Measurements from ENCODE around the gene CERS6. TPM values are rescaled to one million over a fixed set of nuclear protein-coding genes. Genes with fewer than 3 reads are reported as not detected.
A peak's percentile ranks its signal among the peaks of the same experiment; 100 is the strongest.

The CERS6 gene
- total RNA-seq, 1 donor from 2014 or later, result 55.3 TPM

- no peak for FAIRE-seq
- H3K36me3 ChIP-seq (ENCODE audit: control insufficient read depth, insufficient read depth, low read length), result no peaks in the 10 kb centered on the region
Observed at GRCh38 chr2:168687314-168687713, 231.2 kb downstream of the CERS6 start.

DNA sequence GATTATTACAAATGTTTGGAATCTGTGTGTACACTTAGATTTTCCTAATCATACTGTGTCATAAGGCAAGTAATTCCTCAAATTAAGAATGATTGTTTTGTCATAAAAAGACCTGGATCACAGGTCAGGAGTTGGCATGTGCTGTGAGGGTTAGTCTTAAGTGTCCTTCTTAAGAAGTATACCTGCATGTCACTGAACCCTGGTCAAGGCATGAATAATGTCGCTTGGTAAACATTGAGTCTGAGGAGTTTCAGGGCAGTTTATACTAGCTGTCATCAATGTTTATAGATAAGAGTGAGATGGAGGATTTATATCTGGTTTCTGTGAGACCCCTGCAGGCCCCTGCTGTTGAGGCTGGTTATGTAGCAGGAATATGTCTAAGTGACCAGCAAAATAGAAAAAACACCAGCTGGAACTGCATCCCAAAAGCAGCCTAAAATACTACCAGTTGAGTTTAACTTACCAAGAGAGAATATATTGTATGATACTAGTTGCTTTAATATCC is 234.4 kb downstream of the CERS6 start:
- Histone ChIP-seq H3K27me3 (ENCODE audit: control insufficient read depth, insufficient read depth, low read length) (no peaks in the 10 kb centered on the region), H3K36me3 (ENCODE audit: control insufficient read depth, insufficient read depth, low read length) (peaks cover 2% of the 10 kb centered on the region), H3K4me3 (ENCODE audit: low read depth, low read length) (no peak overlapping the region)
- DNase-seq (ENCODE audit: low read depth) (peak; percentile 41), FAIRE-seq (no peak)
- TF ChIP-seq, protein P1, sequence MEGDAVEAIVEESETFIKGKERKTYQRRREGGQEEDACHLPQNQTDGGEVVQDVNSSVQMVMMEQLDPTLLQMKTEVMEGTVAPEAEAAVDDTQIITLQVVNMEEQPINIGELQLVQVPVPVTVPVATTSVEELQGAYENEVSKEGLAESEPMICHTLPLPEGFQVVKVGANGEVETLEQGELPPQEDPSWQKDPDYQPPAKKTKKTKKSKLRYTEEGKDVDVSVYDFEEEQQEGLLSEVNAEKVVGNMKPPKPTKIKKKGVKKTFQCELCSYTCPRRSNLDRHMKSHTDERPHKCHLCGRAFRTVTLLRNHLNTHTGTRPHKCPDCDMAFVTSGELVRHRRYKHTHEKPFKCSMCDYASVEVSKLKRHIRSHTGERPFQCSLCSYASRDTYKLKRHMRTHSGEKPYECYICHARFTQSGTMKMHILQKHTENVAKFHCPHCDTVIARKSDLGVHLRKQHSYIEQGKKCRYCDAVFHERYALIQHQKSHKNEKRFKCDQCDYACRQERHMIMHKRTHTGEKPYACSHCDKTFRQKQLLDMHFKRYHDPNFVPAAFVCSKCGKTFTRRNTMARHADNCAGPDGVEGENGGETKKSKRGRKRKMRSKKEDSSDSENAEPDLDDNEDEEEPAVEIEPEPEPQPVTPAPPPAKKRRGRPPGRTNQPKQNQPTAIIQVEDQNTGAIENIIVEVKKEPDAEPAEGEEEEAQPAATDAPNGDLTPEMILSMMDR (IDR thresholded peaks at IDR 0.05; ENCODE audit: insufficient read depth, low read length, severe bottlenecking), result no peak

More at GRCh38 chr2:168687314-168687713, 231.2 kb downstream of the CERS6 start:
- Histone ChIP-seq H3K4me3 (ENCODE audit: low read depth, low read length) (no peak overlapping the region), H3K27me3 (ENCODE audit: control insufficient read depth, insufficient read depth, low read length) (no peaks in the 10 kb centered on the region)
- TF ChIP-seq, protein P1 (IDR thresholded peaks at IDR 0.05; ENCODE audit: insufficient read depth, low read length, severe bottlenecking), result no peak
- peak; percentile 27 for DNase-seq (ENCODE audit: low read depth)

- Histone ChIP-seq H3K27me3 (ENCODE audit: control insufficient read depth, insufficient read depth, low read length) (no peaks in the 10 kb centered on the region), H3K36me3 (ENCODE audit: control insufficient read depth, insufficient read depth, low read length) (peaks cover 4% of the 10 kb centered on the region), H3K4me3 (ENCODE audit: low read depth, low read length) (no peak overlapping the region)
- DNase-seq (ENCODE audit: low read depth) (no peak), FAIRE-seq (no peak)
- TF ChIP-seq, protein P1 (IDR thresholded peaks at IDR 0.05; ENCODE audit: insufficient read depth, low read length, severe bottlenecking), result no peak
Observed at GRCh38 chr2:168691221-168691620, 235.1 kb downstream of the CERS6 start.

DNA sequence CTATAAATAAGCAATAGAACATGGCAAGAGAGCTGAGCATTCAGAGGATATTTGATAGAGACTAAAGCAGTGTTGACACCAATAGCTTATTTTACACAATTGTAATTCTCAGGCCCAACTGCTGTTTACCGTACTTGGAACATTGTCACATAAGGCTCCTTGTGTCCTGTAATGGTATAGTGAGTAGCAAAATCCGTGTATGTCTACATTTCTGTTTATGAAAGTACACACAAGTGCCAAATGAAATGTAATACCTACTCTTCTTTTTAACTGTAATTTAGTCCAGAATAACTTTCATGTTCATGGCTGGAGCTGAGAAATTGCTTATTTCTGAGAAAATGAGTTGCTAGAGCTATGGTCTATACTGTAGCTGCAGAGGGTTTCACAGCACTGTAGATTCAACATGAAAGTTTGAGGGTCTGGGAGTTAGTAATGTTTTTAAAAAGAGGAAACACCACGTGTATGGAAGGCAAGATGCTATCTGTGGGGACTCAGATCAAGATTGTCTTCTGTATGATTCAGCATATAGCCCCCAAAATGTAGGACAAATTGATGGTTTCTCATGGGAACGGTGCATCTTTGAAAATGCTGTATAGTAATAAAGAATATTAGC is 236.2 kb downstream of the CERS6 start:
- TF ChIP-seq, protein P1 (IDR thresholded peaks at IDR 0.05; ENCODE audit: insufficient read depth, low read length, severe bottlenecking), result no peak
- no peak for FAIRE-seq
- Histone ChIP-seq H3K4me3 (ENCODE audit: low read depth, low read length) (no peak overlapping the region), H3K27me3 (ENCODE audit: control insufficient read depth, insufficient read depth, low read length) (no peaks in the 10 kb centered on the region), H3K36me3 (ENCODE audit: control insufficient read depth, insufficient read depth, low read length) (peaks cover 7% of the 10 kb centered on the region)
- no peak for DNase-seq (ENCODE audit: low read depth)

DNA sequence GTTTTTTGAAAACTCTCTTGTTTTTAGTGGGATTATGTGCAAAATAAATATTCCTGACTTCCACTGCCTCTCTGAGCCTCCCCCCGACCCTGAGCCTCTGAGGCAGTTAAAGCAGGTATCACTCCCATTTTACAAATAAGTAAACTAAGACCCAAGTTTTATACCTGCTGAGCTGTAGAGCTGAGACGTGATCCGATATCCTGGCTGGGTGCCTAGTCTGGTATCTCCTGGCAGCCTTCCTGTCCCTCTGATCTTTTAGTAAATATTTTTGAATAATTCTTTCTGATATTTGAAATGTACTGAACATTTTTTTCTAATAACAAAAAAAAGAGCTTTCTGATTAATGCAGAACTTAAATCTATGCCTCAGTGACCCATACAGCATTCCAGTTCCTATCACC is 238.1 kb downstream of the CERS6 start:
- H3K27me3 ChIP-seq (ENCODE audit: control insufficient read depth, insufficient read depth, low read length), result no peaks in the 10 kb centered on the region
- H3K4me3 ChIP-seq (ENCODE audit: low read depth, low read length), result no peak overlapping the region
- TF ChIP-seq, protein P1 (IDR thresholded peaks at IDR 0.05; ENCODE audit: insufficient read depth, low read length, severe bottlenecking), result no peak
- peaks cover 7% of the 10 kb centered on the region for H3K36me3 ChIP-seq (ENCODE audit: control insufficient read depth, insufficient read depth, low read length)
- DNase-seq (ENCODE audit: low read depth) (no peak), FAIRE-seq (no peak)

DNA sequence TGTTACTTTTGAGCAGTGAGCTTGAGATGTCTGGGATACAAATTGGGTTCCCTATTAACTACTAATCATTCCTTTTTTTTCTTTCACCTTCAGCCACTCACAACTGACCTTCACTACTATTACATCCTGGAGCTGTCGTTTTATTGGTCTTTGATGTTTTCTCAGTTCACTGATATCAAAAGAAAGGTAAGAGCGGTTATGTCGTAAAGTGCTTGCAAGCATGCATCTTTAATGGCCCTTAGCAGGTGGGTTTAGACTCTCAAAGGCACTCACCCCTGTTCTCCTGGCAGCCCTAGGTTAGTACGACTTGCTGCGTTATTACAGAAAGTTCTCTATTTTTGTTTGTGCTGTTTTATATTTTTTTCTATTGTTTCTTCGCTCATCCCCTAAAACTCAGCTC is 238.8 kb downstream of the CERS6 start:
- DNase-seq (ENCODE audit: low read depth), result no peak
- Histone ChIP-seq H3K4me3 (ENCODE audit: low read depth, low read length) (no peak overlapping the region), H3K27me3 (ENCODE audit: control insufficient read depth, insufficient read depth, low read length) (no peaks in the 10 kb centered on the region), H3K36me3 (ENCODE audit: control insufficient read depth, insufficient read depth, low read length) (peaks cover 7% of the 10 kb centered on the region)
- TF ChIP-seq, protein P1 (IDR thresholded peaks at IDR 0.05; ENCODE audit: insufficient read depth, low read length, severe bottlenecking), result no peak
- no peak for FAIRE-seq

Data from bronchial epithelial cell (primary cell).